ENCODE measurements around the gene ANO7.

- TF ChIP-seq CTCF (IDR thresholded peaks at IDR 0.05; ENCODE audit: borderline replicate concordance, extremely low read depth, low read length, poor library complexity, severe bottlenecking) (no peak), EZH2 (IDR thresholded peaks at IDR 0.05; ENCODE audit: borderline replicate concordance, low read depth, low read length, severe bottlenecking) (no peak)
Measured at GRCh38 chr2:241187918-241188234, 601 bp upstream of the ANO7 start.

Measured in DND-41 (cell line).